Fibroblast of pulmonary artery (primary cell): ENCODE results near the gene FLT1.

Experiments
- DNase-seq: peaks from one replicate; pipeline ENCODE4 v3.0.0-alpha.2; 2010; ENCODE audit warnings: low read depth
- H3K4me3 ChIP-seq: replicated peaks from 2 replicates; pipeline ENCODE4 v1.5.1; 2011; ENCODE audit warnings: low read depth, mild to moderate bottlenecking, control low read depth, low read length, moderate library complexity
- TF ChIP-seq, protein P1 (sequence below): IDR thresholded peaks from 2 replicates; pipeline ENCODE4 v1.5.1; 2011; ENCODE audit warnings: mild to moderate bottlenecking, control low read depth, low read length, inconsistent platforms; ENCODE audit errors: missing control alignments

Gene FLT1

DNA sequence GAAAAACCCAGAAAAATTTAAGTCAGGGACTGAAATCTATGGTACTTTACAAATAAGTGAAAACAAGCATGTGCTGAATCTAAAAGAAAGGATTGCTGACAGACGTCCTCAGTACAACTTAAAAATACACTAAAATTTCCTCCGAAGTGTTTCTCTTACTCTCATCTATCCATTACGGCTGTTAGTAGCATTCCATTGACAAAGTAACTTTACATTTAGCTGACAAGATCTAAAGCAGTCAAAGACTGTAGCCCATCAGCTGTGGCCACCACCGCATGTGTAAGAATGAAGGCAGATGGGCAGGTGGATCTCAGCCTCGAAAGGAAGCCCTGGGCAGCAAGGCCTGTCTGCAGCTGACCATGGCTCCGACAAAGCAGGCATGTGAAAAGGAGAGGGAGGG lies 59.0 kb downstream of the FLT1 start:
- TF ChIP-seq, protein P1, sequence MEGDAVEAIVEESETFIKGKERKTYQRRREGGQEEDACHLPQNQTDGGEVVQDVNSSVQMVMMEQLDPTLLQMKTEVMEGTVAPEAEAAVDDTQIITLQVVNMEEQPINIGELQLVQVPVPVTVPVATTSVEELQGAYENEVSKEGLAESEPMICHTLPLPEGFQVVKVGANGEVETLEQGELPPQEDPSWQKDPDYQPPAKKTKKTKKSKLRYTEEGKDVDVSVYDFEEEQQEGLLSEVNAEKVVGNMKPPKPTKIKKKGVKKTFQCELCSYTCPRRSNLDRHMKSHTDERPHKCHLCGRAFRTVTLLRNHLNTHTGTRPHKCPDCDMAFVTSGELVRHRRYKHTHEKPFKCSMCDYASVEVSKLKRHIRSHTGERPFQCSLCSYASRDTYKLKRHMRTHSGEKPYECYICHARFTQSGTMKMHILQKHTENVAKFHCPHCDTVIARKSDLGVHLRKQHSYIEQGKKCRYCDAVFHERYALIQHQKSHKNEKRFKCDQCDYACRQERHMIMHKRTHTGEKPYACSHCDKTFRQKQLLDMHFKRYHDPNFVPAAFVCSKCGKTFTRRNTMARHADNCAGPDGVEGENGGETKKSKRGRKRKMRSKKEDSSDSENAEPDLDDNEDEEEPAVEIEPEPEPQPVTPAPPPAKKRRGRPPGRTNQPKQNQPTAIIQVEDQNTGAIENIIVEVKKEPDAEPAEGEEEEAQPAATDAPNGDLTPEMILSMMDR: no peak
- DNase-seq: no peak
- no peak overlapping the region for H3K4me3 ChIP-seq

DNA sequence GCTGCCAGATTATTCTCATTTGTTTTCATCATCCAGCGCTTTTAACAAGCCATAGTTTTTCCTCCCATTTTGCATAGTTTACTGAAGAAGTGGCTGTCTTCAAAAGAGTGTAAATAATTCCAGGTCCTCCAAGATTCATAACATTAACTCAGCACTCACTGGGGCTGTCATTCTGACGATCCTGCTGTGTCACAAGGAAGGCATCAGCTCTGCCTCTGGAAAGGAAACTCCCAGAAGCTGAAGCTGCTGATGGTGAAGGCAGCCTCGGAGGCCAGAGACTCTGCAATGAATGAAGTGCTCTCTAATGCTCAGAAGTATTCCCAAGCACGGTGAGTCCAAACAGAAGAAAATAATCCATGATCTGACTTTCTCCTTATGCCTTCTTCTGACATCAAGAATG lies 60.0 kb downstream of the FLT1 start:
- no peak overlapping the region for H3K4me3 ChIP-seq
- TF ChIP-seq, protein P1: no peak
- no peak for DNase-seq

DNA sequence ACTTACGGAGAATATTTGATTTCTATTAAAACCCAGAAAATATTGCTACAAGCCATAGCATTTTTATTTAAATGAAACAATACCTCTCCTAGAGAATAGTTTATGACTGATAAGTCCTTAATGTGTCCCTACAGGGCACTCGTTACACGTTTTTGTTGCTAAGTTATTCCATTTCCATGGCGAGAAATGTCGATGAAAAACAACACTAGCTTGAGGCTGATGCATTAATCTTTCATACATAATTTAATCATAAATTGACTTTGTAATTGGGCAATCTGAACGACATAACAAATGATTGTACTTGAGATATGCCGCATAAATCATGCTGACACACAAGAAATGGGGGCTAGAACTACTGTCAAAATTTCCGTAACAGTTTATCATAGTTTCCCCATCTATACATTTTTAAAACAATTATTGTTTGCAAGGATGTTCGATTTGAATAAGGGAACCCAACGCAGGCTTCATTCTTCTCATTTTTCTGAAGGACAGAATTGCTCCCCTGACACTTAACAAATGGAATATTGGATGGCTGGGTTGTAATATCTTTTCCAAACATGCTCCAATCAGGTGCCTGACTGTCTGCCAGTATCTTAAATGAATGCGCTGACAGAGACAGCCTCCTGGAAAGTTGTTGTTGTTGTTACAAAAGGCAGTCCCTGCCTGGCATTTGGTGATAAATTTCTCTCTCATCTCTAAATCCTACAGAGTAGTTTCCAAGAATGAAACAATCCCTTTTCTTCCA lies 61.9 kb downstream of the FLT1 start:
- TF ChIP-seq, protein P1: no peak
- no peak overlapping the region for H3K4me3 ChIP-seq
- DNase-seq: no peak

DNA sequence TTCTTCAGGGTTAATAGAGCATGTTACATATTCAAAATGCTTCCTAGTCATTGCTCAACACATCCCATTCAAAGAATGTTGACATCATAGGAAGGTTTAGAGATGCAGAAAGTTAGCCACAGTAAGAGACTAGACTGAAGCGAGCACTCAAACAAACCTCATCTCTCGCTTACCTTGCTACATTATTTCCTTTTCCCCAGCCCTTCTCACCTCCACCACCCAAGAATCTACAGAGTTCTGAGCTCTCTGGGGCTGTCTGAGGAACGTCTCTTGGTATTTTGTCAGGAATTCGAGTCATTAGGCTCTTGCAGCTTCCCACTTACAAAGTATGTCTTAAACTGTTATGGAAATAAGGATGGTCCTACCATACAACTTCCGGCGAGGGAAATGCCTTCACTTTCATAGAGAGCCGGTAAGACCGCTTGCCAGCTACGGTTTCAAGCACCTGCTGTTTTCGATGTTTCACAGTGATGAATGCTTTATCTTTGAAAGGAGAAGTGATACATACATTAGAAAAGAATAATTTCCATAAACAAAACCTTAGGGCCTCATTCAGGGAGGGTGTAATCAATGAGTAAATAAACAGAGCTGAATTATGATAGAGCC lies 65.1 kb downstream of the FLT1 start:
- peak; percentile 62 for DNase-seq
- no peak overlapping the region for H3K4me3 ChIP-seq
- TF ChIP-seq, protein P1: no peak

DNA sequence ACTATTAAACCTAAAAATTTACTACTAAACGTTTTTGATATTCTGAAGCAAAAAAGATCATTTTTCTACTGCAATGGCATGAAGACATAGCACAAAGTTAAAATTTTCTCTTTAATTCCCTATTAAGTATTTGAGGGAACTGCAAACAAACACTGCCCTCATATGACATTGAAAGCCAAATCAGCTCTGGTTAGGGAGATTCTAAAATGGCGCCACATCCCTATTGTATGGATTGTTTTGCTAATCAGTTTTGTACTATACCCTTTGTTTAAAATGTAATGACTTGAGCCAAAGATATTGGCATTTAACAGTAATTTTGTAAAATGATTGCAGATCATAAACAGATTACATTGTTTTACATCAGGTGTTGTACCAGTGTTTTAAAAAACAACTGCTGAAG lies 65.8 kb downstream of the FLT1 start:
- no peak for DNase-seq
- H3K4me3 ChIP-seq: no peak overlapping the region
- TF ChIP-seq, protein P1: no peak

DNA sequence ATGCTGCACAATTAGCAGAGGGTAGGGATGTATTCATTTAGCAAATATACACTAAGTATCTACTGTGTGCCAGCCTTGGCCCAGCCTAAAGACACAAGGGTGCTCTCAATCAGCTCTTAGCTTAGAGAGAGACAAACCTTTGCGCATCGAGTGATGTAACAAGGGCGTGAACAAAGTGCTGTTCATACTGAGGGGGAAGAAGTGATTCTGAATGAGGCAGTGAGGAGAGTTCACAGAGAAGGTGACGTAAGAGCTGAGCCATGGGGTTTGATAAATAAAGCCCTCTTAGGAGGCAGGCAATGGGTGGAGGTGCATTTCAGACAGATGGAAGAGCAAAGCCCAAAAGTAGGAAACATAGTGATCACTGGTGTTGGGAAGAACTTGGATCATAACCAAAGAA lies 68.5 kb downstream of the FLT1 start:
- TF ChIP-seq, protein P1: no peak
- DNase-seq: no peak
- no peak overlapping the region for H3K4me3 ChIP-seq

DNA sequence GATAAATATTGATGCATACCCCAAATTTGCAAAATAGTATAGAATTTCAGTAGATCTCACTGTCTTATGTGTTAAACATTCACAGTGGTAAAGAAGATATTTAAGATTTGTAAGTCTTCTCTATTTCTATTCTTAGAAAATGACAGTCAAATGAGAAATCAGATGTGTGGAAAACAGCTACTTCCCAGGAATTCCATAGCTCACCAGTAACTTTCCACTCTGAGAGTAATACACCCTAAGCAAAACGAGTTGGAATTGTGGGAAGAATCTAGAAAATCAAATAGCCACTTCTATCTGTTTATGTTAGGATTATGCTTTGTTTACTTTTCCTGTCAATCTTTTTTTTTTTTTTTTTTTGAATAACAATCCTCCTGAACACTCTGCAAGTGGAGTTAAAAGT lies 69.1 kb downstream of the FLT1 start:
- H3K4me3 ChIP-seq: no peak overlapping the region
- TF ChIP-seq, protein P1: no peak
- no peak for DNase-seq
